ENCODE data around the gene VAMP7. TPM values are rescaled to one million over a fixed set of nuclear protein-coding genes. Genes with fewer than 3 reads are reported as not detected.

VAMP7 gene
- total and polyA plus RNA-seq, 4 donors = 22.7 to 38.4 (median 32.8) TPM

GRCh38 chrX:155870958-155871357, 10.2 kb upstream of the VAMP7 start:
- Histone ChIP-seq H3K27ac (ENCODE audit: low read depth in 1 of 2, low read length in 1 of 2) (no peak overlapping the region), H3K36me3 (ENCODE audit: control insufficient read depth in 4 of 4, insufficient read depth in 4 of 4, low read length in 4 of 4) (no peaks in the 10 kb centered on the region), H3K4me1 (ENCODE audit: control insufficient read depth in 5 of 5, insufficient read depth in 5 of 5, low read length in 5 of 5) (peaks cover 0 to 4% (median 0%) of the 10 kb centered on the region in 5 donors), H3K9me3 (ENCODE audit: control insufficient read depth in 4 of 4, insufficient read depth in 3 of 4, low read length in 3 of 4) (peaks cover 0 to 5% (median 0%) of the 10 kb centered on the region in 4 donors), H3K4me3 (no peak overlapping the region), H3K9ac (ENCODE audit: insufficient read depth in 1 of 2, low read length in 2 of 2) (no peak overlapping the region), H3K27me3 (ENCODE audit: control insufficient read depth in 3 of 3, insufficient read depth in 3 of 3, low read length in 2 of 3) (peaks cover 0 to 6% (median 0%) of the 10 kb centered on the region in 3 donors)
- DNase-seq = no peak
- TF ChIP-seq CTCF (IDR thresholded peaks at IDR 0.05; ENCODE audit: control extremely low read depth, extremely low read depth) = no peak
- ATAC-seq (ENCODE audit: insufficient read depth, low FRiP score) = no peak

- peaks cover 0 to 6% (median 0%) of the 10 kb centered on the region in 3 donors for H3K27me3 ChIP-seq (ENCODE audit: control insufficient read depth in 3 of 3, insufficient read depth in 3 of 3, low read length in 2 of 3)
- no peak overlapping the region for H3K9ac ChIP-seq (ENCODE audit: insufficient read depth in 1 of 2, low read length in 2 of 2)
- no peak overlapping the region for H3K27ac ChIP-seq (ENCODE audit: low read depth in 1 of 2, low read length in 1 of 2)
- TF ChIP-seq CTCF (IDR thresholded peaks at IDR 0.05; ENCODE audit: control extremely low read depth, extremely low read depth) = no peak
- peaks cover 0 to 5% (median 0%) of the 10 kb centered on the region in 4 donors for H3K9me3 ChIP-seq (ENCODE audit: control insufficient read depth in 4 of 4, insufficient read depth in 3 of 4, low read length in 3 of 4)
- DNase-seq = no peak
- H3K36me3 ChIP-seq (ENCODE audit: control insufficient read depth in 4 of 4, insufficient read depth in 4 of 4, low read length in 4 of 4) = no peaks in the 10 kb centered on the region
- H3K4me3 ChIP-seq = no peak overlapping the region
- ATAC-seq (ENCODE audit: insufficient read depth, low FRiP score) = no peak
- H3K4me1 ChIP-seq (ENCODE audit: control insufficient read depth in 5 of 5, insufficient read depth in 5 of 5, low read length in 5 of 5) = peaks cover 0 to 4% (median 0%) of the 10 kb centered on the region in 5 donors
Measured at GRCh38 chrX:155871934-155872333, 9.2 kb upstream of the VAMP7 start.

- no peak overlapping the region for H3K4me3 ChIP-seq
- H3K9me3 ChIP-seq (ENCODE audit: control insufficient read depth in 4 of 4, insufficient read depth in 3 of 4, low read length in 3 of 4) = peaks cover 0 to 5% (median 1%) of the 10 kb centered on the region in 4 donors
- peaks cover 0 to 4% (median 0%) of the 10 kb centered on the region in 5 donors for H3K4me1 ChIP-seq (ENCODE audit: control insufficient read depth in 5 of 5, insufficient read depth in 5 of 5, low read length in 5 of 5)
- 61 to 69% methylated on average over 5 of the region's 5 CpGs for WGBS, 2 donors
- no peaks in the 10 kb centered on the region for H3K36me3 ChIP-seq (ENCODE audit: control insufficient read depth in 4 of 4, insufficient read depth in 4 of 4, low read length in 4 of 4)
- no peak overlapping the region for H3K27ac ChIP-seq (ENCODE audit: low read depth in 1 of 2, low read length in 1 of 2)
- H3K9ac ChIP-seq (ENCODE audit: insufficient read depth in 1 of 2, low read length in 2 of 2) = no peak overlapping the region
- ATAC-seq (ENCODE audit: insufficient read depth, low FRiP score) (no peak), DNase-seq (no peak)
- no peak for TF ChIP-seq CTCF (IDR thresholded peaks at IDR 0.05; ENCODE audit: control extremely low read depth, extremely low read depth)
- H3K27me3 ChIP-seq (ENCODE audit: control insufficient read depth in 3 of 3, insufficient read depth in 3 of 3, low read length in 2 of 3) = peaks cover 0 to 6% (median 0%) of the 10 kb centered on the region in 3 donors
Measured at GRCh38 chrX:155873188-155873587, 8.0 kb upstream of the VAMP7 start.
